HL-60/S4 treated with phorbol 12-myristate 13-acetate at 8.2 ng/mL for 4 days and 3 days (cell line): ENCODE measurements around the gene NAPB.
"Not testable (repeated sequence)": the region's sequence is repeated elsewhere in the genome, so short reads cannot be mapped to it uniquely, and the experiment has no call there.

Experiments
- in situ Hi-C: fragments of 300-500 bp; cut with MboI; formaldehyde crosslinking; loops from 2 replicates; pipeline ENCODE4 v1.15.0; 2022; ENCODE audit warnings: low sequenced_read_pairs

NAPB gene

GRCh38 chr20:23420943-23421931 lies at the start of gene NAPB:
Gene NAPB (minus strand): TSS chr20:23421488. CDS start chr20:23421402, 86 bp downstream.
- in situ Hi-C loops, result no loop called here

- in situ Hi-C loops, result not testable (repeated sequence)
Measured at GRCh38 chr20:23466961-23467360, 45.7 kb upstream of the NAPB start.

- in situ Hi-C loops, result no loop called here
Measured at GRCh38 chr20:23461180-23461579, 39.9 kb upstream of the NAPB start.

DNA sequence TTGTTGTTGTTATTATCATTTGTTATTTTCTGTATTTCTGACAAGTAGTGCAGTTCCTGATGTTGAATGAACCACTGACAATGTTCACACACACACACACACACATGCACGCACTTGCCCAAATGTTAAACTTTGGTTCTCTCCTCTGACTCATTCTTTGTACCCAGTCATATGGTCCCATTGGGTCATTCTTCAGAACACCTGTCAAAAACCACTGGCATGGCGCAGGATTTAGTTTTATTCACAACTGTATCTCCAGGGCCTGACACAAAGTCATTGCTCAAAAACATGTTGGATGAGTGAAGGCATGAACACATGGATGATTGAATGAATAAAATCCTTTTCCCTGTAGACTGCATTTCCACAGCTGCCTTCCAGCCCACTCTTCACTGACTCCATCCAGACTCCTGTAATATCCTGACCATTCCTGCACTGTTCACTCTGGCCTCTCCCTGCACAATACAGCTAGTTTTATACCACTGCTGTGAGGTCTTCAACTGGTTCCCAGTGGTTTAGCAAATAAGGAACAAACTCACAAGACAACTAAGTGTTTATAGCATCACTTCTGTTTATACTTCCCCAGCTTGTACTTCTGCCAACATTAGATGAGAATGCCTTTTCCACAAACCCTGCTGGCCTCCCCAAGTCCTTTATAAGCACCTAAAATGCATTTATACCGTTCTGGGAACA lies 38.3 kb upstream of the NAPB start:
- in situ Hi-C loops, result no loop called here

DNA sequence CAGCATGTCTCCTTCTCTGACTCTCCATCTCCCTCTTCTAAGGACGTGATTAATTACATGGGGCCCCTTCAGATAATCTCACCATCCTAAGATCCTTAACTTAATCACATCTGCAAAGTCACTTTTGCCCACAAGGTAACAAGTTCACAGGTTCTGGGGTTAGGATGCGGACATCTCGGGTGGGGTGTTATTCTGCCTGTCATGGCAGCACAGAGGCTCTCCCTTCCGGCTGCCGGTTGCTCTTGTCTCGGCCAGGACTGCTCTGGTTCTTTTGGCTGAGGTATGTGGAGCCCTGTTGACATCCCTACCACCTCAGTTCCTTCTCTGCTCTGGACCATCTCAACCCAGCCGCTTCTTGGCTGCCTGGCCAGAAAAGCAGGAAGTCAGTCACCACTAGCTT lies 35.6 kb upstream of the NAPB start:
- in situ Hi-C loops, result no loop called here

DNA sequence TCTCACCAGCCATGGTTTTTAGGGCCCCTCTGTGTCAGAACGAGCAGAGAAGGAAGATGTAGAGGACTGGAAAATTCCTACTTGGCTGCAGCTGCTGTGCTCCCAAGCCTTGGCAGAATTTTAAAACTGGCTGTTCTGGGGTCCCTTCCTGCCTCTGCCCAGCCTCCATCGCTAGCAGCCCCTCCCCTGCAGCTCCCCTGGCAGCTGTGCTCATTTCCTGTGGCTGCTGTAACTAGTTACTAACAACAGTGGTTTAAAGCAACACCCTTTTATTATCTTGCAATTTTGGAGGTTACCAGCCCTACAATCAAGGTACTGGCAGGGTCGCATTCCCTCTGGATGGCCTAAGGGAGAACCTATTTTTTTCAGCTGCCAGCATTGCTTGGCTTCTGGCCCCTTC lies 35.1 kb upstream of the NAPB start:
- in situ Hi-C loops, result no loop called here

DNA sequence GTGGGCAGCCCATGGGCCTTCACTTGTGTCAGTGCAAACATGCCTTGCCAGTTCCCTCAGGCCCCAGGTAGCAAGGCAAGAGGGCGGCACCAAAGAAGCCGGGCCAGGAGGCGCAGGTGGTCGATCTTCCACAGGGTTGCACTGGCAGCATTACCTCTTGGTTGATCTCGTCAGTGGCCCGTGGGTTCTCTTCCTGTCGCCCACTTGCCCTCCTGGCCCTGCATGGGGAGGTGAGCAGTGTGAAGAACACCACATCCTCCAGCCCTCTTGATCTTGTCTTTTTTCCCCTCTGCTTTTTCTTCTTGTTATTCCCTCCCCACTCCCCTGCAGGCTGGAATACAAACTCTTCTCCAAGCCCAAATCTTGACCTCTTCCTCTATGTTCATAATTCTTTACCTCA lies 34.4 kb upstream of the NAPB start:
- in situ Hi-C loops, result no loop called here

GRCh38 chr20:23454816-23455215 lies 33.5 kb upstream of the NAPB start:
- in situ Hi-C loops, result no loop called here

GRCh38 chr20:23453549-23454543 lies 32.6 kb upstream of the NAPB start:
- in situ Hi-C loops, result no loop called here

GRCh38 chr20:23452776-23453175 lies 31.5 kb upstream of the NAPB start, which contains the start of gene CST11:
Gene CST11 (minus strand): TSS chr20:23452876. CDS start chr20:23452811, 65 bp downstream.
- in situ Hi-C loops, result no loop called here

GRCh38 chr20:23451956-23452487 lies 30.7 kb upstream of the NAPB start:
- in situ Hi-C loops, result no loop called here

DNA sequence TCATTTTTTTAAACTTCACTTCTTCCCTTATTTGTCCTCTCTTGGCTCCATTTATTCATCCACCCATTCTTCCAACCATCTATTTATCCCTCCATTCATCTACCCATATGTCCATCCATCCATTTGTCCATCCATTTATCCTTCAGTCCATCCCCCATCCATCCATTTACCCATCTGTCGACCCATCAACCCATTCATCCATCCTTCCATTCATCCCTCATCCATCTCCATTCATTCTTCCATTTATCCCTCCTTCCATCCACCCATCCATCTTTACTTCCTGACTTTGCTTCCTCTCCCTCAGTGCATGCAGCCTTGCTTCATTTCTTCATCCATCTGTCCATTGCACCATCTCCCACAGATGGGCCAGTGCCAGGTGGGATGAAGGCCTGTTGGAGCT lies 29.6 kb upstream of the NAPB start:
- in situ Hi-C loops, result no loop called here

- in situ Hi-C loops, result loop anchor here (25.0 kb wide), 1 partner anchor 163 kb away; the partner anchor contains the start of gene CST9
Measured at GRCh38 chr20:23449421-23449820, 28.1 kb upstream of the NAPB start.

- in situ Hi-C loops, result loop anchor here (25.0 kb wide), 1 partner anchor 164 kb away; the partner anchor contains the start of gene CST9
Measured at GRCh38 chr20:23448167-23448566, 26.9 kb upstream of the NAPB start.

GRCh38 chr20:23446505-23446904 lies 25.2 kb upstream of the NAPB start:
- in situ Hi-C loops, result loop anchor here (25.0 kb wide), 1 partner anchor 166 kb away; the partner anchor contains the start of gene CST9

DNA sequence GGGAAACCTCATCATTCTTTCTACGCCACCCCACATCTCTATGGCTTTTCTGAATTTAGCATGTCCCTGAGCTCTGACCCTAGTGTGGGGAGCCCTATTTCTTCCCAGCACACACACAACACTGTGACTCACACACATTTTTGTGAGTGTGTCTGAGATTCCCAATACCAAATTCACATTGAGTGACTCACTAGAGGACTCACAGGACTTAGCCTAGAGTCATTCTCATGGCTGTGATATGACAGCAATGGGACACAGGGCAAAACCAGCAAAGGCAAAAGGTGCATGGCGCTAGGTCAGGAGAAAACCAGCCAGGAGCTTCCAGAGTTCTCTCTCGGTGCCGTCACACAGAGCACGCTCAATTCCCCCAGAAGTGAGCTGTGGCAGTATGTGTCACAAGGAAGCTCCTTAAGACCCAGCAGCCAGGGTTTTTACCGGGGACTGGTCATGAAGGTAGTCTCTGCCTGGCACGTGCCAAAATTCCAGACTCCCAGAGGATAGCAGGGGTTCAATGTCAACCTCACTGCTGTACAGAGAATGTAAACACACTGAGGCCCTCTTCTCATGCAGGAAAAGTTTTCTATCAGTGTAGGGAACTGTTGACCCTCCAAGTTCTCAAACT lies 24.4 kb upstream of the NAPB start:
- in situ Hi-C loops, result loop anchor here (25.0 kb wide), 1 partner anchor 167 kb away; the partner anchor contains the start of gene CST9

GRCh38 chr20:23444859-23445258 lies 23.6 kb upstream of the NAPB start:
- in situ Hi-C loops, result loop anchor here (25.0 kb wide), 1 partner anchor 167 kb away; the partner anchor contains the start of gene CST9

DNA sequence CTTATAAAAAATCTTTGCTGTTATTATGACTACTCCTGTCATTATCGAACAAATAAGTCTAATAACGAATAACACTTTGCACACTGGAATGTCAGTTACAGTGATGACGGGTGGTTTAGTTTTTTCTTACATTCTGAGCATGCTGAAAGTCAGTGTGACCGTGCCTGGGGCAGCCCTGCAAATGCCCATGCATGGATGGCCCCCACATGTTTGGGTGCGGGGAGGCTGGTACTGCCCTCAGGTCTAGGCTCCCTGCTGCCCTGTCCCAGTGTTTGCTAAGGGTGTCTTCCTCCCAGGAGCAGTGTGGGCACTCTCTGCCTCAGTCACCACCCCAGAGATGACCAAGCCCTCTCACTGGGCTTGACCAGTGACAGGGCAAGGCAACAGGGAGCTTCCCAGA lies 21.1 kb upstream of the NAPB start:
- in situ Hi-C loops, result loop anchor here (25.0 kb wide), 1 partner anchor 170 kb away; the partner anchor contains the start of gene CST9

DNA sequence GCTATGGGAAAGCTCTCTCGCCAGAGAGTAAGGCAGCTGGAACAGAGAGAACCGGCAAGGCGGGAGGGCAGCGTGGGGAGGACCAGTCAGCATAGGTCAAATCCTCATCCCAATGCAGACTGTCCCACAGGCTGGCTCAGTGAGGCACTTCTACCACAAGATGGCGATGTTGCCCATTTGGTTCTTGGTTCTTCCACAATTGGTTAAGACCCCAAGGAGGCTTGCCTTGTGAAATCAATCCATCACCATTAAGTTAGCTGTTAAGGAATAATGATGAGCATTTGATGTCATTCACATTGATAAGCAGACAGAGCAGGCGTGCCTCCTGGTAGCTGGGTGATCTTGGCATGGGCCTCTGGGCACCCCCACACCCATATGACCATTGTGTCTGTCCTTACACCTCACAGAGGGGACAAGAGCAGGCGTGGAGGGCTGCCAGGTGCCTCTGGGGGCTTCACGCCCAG lies 20.6 kb upstream of the NAPB start:
- in situ Hi-C loops, result loop anchor here (25.0 kb wide), 1 partner anchor 170 kb away; the partner anchor contains the start of gene CST9
